Dermis blood vessel endothelial cell (primary cell): ENCODE measurements around the gene HARS1. TPM values are rescaled to one million over a fixed set of nuclear protein-coding genes. Genes with fewer than 3 reads are reported as not detected.
A peak's percentile ranks its signal among the peaks of the same experiment; 100 is the strongest.
"Not testable (repeated sequence)": the region's sequence is repeated elsewhere in the genome, so short reads cannot be mapped to it uniquely, and the experiment has no call there.

ENCODE experiments used
- DNase-seq: peaks from one replicate; pipeline ENCODE4 v3.0.0; 2010
- total RNA-seq: library from RNA; depleted of rRNA; stranded (reverse); fragments of >200 nt; gene quantifications from 2 replicates; pipeline ENCODE4 v1.2.3, GENCODE V29; 2014

HARS1 gene, protein sequence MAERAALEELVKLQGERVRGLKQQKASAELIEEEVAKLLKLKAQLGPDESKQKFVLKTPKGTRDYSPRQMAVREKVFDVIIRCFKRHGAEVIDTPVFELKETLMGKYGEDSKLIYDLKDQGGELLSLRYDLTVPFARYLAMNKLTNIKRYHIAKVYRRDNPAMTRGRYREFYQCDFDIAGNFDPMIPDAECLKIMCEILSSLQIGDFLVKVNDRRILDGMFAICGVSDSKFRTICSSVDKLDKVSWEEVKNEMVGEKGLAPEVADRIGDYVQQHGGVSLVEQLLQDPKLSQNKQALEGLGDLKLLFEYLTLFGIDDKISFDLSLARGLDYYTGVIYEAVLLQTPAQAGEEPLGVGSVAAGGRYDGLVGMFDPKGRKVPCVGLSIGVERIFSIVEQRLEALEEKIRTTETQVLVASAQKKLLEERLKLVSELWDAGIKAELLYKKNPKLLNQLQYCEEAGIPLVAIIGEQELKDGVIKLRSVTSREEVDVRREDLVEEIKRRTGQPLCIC
- 53.1 and 73.4 TPM in 2 replicates for total RNA-seq

DNA sequence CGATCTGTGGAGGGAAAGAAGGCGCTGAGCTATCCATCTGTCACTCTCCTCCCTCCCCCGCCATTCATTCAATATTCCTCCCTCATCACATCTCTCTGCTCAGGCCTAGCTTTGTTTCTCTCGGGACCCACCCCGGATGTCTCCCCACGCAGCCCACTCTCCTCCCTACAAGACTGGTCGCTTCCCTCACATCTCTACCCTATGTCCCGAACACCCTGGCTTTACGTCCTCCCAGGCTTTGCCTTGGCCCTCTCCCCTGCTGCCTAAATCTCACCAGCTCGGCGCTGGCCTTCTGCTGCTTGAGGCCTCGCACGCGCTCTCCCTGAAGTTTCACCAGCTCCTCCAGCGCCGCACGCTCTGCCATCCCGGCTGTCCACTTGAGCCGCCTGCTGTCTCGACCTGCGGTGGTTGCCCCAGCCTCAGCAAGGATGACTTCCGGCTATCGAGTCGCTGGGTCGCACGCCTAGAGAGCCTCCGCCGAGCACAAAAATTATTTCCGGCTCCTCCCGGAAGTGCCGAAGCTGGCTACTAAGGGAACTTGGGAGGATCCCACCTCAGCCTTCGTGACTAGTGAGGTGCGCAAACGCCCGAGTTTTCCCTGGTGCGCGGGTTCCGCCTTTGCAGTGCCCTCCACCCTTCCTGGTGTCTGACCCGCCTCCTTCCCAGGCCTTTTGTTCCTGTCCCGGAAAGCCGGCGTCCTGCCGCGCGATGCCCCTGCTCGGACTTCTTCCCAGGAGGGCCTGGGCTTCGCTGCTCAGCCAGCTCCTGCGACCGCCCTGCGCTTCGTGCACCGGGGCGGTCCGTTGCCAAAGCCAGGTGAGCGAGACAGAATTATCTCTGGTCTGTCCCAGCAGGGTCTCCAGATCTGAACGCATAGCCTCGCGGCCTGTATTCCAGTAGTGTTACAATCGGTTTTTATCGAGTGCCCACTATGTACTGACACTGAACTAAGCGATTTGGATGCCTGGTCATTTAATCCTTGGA lies at the start of gene HARS1, which contains the start of gene HARS2:
HARS1 (minus strand) TSS at position 430 of the 984 bp plus-strand sequence; CDS start at position 364, 66 bp downstream.
HARS2 (plus strand) TSS at position 515 of the 984 bp plus-strand sequence; CDS start at position 709, 194 bp downstream.
- peak; percentile 95 for DNase-seq

DNA sequence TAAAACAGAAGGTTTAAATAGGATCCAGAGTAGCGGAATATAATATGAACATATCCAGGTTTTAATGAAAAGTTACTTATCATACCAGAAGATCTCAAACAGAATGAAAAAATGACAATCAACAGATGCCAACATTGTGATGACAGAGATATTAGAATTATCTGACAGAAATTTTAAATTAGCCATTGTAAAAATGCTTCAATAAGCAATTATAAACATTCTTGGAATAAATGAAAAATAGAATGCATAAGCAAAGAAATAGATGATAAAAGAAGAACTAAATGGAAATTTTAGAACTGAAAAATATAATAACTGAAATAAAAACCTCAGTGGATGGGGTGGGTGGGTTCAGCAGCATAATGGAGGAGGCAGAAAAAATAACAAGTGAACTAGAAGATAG lies 46.3 kb upstream of the HARS1 start:
- DNase-seq = no peak

DNA sequence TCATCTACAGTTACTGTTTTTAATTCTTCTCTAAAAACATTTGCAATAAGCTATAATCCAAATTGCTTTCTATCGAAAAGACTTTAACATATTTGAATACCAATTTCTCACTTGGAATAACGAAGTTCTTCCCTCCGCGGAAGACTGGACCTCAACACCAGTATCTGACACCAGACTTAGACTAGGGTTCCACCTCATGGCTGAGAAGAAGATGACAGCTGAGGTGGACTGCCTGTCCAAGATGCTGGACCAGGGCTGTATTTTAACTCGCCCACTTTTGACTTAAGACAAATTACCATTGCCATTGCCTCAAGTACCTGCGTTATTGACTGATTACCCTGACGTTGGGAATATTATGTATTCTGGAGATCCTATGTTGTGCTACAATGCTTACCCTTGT lies 43.2 kb upstream of the HARS1 start:
- DNase-seq = peak; percentile 31

DNA sequence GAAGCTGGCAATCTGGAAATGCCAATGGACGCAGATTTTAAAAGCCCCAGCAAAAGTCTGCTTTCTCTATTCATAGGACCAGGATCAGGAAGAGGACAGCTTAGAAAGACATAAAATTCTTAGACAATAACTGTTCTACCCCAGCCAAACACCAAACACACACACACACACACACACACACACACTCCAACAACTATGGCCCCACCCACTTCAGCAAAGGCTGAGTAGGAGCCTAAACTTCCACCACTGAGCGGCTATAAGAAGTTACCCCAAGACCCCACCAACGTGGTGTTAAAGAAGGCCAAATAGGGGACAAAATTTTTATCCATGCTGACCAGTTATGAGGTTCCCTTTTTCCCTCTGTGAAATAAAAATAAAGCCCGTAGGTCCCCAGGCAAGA lies 41.9 kb upstream of the HARS1 start:
- no peak for DNase-seq

DNA sequence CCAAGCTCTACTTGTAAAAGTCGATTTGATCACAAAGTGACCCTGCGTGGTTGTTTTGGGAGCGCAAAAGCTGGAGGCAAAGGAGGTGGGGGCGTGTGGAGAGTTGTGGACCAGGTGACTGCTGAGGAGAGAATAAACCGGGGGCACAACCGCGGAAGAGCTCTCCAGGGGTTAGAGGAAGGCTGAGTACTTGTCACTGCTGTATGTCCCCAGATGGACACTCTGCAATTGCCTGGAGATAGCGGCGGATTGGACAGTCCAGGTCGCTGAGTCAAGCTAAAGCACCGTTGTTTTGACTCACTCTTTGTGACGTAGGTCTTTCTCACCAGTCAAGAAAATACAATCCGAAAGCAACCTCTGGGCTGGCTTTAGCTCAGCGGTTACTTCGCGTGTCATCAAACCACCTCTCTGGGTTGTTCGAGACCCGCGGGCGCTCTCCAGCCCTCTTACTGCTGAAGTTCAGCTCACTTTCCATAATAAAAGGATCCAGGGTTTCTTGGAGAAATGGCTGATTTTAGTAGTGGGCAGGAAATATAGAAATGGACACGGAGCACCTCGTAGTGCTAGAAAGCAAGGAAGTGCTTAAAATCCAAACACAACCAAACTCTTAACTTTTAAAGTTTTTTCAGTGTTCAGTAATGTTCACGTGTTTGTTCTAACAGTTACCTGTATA lies 34.8 kb upstream of the HARS1 start:
- DNase-seq = peak; percentile 88

DNA sequence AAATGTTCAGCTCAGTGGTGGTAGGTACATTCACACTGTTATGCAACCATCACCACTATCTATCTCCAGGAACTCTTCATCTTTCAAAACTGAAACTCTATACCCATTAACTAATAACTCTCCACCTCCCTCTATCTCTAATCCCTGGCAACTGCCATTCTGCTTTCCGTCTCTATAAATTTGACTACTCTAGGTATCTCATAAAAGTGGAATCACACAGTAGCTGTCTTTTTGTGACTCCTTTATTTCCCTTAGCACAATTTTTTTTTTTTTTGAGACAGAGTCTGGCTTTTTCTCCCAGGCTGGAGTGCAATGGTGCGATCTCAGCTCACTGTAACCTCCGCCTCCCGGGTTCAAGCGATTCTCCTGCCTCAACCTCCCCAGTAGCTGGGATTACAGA lies 30.2 kb upstream of the HARS1 start:
- DNase-seq = not testable (repeated sequence)

DNA sequence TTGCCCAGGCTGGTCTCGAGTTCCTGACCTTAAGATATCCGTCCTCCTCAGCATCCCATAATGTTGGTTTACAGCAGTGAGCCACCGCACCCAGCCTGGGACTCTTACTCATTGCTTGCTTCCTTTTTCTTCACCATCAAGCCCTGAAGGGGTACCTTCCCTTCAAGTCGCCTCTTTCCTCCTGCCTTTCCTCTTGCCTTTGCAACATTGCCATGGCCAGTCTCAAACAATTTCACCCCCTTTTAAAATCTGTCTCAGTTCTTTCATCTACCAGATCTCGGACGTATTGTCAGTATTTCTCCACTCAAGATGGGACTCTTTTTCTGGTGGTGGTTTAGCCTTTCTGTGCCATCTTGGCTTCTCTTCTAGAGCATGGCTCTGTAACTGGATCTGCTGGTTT lies 29.6 kb upstream of the HARS1 start:
- DNase-seq = not testable (repeated sequence)

DNA sequence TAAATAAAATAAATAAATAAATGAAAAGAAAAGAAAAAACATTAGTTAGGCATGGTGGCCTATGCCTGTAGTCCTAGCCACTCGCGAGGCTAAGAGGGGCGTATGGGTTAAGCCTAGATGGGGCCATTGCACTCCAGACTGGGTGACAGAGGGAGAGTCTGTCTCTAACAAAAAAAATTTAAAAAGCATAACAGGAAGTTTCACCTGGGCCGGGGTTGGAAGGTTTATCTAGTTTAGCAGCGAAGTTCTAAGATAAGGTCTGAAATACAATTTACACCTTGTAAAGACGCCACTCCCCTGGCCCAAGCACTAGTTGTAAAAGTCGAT lies 27.1 kb upstream of the HARS1 start:
- no peak for DNase-seq

DNA sequence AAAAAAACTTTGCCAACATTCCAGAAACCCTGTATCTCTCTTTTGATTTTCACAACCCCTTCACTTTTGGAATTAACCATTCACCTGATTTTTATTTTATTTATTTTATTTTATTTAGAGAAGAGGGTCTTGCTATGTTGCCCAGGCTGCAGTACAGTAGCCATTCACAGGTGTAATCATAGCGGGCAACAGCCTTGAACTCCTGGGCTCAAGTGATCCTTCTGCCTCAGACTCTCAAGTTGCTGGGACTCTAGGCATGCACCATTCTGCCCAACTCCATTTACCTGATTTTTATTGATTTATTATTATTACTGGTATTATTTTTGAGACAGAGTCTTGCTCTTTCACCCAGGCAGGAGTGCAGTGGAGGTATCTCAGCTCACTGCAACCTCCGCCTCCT lies 25.1 kb upstream of the HARS1 start:
- not testable (repeated sequence) for DNase-seq

DNA sequence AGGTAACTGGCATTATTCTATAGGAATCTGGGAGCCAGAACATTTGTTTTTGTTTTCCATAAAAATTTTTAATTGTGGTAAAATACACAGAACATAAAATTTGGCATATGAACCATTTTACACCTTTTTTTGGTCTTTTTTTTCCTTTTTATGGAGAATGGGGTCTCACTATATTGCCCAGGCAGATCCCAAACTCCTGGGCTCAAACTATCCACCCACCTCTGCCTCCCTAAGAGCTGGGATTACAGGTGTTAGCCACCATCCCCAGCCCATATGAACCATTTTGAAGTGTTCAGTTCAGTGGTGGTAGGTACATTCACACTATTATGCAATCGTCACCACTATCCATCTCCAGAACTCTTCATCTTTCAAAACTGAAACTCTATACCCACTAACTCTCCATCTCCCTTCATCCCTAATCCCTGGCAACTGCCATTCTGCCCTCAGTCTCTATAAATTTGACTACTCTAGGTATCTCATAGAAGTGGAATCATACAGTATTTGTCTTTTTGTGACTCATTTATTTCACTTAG lies 22.5 kb upstream of the HARS1 start:
- DNase-seq = no peak

DNA sequence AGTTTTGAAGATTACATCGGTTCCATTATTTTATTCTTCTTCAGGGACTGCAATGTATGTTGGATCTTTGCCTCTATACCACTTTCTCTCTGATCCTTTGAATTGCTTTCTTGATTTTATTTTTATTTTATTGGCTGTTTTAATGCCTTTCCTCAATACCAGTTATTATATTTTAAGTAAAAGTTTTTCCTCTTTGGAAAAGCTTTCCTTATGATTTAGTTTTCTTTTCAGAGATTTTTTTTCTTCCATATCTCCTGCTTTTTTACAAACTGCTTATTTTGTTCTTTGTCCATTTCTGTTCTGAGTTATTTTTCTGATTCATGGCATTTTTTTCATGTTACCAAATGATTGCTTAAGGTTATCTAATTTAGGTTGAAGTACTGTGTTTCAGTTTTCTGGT lies 20.6 kb upstream of the HARS1 start:
- DNase-seq = no peak

DNA sequence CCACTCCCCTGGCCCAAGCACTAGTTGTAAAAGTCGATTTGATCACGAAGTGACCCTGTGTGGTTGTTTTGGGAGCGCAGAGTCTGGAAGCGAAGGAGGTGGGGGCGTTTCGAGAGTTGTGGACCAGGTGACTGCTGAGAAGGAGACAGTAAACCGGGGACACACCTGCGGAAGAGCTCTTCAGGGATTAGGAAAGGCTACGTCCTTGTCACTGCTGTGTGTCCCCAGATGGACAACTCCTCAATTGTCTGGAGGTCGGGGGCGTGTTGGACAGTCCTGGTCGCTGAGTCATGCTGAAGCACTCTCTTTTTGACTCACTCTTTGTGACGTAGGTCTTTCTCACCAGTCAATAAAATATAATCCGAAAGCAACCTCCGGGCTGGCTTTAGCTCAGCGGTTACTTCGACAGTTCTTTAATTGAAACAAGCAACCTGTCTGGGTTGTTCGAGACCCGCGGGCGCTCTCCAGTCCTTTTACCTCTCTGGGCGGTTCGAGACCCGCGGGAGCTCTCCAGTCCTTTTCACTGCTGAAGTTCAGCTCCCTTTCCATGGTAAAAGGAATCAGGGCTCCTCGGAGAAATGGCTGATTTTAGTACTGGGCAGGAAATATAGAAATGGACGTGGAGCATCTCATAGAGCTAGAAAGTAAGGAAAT lies 19.9 kb upstream of the HARS1 start:
- DNase-seq = peak; percentile 98

DNA sequence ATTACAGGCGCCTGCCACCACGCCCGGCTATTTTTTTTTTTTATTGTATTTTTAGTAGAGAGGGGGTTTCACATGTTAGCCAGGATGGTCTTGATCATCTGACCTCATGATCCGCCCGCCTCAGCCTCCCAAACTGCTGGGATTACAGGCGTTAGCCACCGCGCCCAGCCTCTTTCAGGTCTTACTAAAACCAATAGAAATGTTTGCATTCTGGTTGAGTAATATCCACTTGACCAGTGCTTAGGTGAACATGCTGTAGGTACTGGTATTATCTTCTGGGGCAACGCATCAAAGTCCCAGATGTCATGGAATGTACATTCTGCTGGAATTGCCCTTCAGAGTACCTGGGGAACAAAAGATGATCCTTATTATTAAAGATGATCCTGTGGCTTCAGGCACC lies 17.6 kb upstream of the HARS1 start:
- not testable (repeated sequence) for DNase-seq

DNA sequence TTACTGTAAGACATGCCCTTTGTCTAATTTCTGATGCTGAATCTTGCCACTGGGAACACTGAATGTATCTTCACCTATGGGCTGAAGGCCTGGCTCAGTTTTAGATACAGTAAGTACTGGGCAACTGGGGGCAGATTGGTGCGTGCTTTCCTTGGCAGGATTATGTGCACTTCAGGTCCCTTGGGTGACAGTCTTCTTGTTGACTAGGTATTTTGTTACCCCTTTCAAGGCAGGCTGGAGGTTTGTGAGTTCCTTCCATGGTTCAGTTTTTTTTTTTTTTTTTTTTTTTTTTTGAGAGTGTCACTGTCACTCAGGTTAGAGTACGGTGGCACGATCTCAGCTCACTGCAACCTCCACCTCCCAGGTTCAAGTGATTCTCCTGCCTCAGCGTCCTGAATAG lies 16.6 kb upstream of the HARS1 start:
- DNase-seq = no peak

DNA sequence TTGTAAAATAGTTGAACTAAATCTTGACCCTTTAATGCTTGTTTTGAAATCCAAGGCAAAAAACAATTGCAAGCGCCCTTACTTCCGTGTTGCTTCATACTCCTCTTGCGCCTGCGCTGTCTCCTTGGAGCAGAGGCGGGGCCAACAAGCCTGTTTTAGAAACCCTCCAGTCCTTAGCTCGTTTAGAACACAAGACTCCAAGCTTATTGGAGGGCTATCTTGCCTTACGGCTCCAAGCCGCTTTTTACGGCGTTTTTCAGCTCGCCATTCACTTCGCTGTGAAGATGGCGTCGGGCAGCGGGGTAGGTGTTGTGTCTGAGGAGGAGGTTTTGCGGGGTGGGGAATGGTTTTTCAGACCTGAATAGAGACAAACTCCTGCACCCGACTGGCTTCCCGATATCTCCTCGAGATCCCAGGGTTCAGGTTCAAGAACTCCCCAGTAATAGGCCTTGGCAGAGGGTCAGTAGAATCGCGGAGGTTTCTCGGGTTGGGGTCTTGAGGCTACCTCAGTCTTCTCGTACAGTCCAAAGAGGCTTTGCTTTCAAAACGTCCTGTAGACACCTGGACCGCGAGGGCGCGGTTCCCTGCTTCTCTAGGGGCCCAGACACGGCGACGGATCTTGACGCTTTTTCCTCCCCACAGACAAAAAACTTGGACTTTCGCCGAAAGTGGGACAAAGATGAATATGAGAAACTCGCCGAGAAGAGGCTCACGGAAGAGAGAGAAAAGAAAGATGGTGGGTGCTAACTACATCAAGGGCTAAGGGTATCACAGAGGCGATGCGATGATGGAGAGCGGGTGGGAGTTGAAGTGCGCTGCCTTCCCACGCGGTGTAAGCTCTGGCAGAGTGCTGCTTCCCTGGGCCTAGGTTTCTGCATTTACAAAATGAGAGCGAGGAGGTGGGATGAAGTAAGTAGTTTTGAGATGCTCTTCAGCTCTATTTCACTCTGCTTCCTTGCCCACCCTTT lies 9.3 kb upstream of the HARS1 start, which contains the start of gene ZMAT2:
ZMAT2 (plus strand) TSS at position 271 of the 968 bp plus-strand sequence; CDS start at position 285, 14 bp downstream.
- peak; percentile 99 for DNase-seq

DNA sequence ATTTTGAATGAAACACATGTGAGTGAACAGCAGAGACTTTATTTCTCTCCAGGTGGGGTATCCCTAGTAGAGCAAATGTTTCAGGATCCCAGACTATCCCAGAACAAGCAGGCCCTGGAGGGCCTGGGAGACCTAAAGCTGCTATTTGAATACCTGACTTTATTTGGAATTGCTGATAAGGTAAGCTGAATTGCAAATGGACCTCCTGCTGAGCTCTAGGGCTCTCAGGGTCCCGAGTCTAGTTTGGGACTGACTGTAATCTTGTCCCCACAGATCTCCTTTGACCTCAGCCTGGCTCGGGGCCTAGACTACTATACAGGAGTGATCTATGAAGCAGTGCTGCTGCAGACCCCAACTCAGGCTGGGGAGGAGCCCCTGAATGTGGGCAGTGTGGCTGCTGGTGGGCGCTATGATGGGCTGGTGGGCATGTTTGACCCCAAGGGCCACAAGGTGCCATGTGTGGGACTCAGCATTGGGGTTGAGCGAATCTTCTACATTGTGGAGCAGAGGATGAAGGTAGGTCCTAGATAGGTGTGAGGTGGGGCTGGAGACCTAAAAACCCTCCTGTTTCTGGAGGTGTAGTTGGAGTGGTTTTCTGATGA lies 5.8 kb upstream of the HARS1 start:
- DNase-seq = no peak

DNA sequence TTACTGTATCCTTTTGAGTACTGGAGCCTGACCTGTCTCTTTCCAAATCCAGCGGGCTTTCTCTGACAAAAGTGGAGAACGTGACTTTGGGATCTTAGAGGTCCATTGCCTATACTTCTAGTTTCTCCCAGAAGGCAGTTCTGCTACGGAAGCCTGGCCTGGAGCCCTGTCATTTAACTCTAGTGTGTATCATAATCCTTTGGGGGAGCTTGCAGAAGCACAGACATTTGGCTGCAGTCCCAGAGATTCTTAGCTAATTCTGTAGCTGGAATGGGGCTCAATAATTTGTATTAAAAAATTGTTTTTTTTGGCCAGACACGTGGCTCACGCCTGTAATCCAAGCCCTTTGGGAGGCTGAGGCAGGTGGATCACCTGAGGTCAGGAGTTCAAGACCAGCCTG lies 3.1 kb upstream of the HARS1 start:
- no peak for DNase-seq

DNA sequence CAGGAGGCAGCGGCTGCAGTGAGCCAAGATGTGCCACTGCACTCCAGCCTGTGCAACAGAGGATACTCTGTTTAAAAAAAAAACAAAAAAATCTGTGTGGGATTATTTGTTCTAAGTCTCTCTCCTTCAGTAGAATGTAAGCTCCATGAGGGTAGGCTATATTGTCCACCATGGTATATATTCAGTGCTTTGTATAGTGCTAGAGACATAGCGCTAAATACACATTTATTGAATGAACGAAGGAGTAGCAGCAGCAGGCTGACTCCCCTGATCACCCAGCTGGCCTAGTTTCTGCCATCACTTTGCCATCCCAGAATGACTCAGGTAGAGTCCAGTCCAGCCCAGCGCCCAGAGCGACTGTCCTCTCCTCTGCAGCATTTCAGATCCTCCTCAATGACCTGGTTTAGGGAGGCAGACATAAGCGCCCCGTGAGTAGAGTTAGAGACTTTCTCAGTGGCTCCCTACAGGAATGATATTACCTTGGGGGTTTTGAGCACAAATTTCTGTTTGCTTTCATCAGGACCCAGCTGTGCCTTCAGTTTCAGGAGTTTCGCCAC lies 716 bp downstream of the HARS1 start:
- no peak for DNase-seq

DNA sequence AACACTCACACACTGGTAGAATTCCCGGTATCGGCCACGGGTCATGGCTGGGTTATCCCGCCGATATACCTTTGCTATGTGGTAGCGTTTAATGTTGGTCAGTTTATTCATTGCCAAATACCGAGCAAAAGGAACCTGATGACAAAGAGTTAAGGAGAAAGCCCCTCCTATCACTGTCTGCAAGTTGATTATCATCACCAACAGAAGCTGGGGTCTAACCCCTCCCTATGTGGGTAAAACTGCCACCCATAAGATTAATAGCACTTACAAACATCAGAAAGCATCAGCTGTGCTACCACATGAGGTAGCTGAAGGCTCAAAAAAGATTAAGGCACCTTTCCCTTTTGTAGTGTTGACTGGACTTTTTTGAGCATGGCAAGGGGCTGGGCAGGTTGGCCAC lies 12.2 kb downstream of the HARS1 start:
- no peak for DNase-seq

DNA sequence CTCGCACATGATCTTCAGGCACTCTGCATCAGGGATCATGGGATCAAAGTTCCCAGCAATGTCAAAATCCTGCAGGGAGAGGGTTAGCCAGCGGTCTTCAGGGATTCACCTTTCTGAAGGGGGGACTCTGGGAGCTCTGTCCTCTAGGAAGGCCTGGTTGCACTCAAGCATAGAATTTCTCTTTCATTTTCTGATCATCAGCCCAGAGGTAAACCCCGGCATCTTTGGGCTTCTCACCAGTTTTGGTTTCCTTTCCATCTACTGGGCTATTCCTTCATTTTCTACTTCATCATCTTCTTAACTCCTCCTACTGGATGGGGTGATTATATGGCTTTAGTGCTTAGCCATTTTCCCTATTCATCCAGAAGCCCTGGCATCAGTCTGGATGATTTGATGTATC lies 13.2 kb downstream of the HARS1 start:
- no peak for DNase-seq
